ENCODE results near the gene EXOC4.

Gene EXOC4

DNA sequence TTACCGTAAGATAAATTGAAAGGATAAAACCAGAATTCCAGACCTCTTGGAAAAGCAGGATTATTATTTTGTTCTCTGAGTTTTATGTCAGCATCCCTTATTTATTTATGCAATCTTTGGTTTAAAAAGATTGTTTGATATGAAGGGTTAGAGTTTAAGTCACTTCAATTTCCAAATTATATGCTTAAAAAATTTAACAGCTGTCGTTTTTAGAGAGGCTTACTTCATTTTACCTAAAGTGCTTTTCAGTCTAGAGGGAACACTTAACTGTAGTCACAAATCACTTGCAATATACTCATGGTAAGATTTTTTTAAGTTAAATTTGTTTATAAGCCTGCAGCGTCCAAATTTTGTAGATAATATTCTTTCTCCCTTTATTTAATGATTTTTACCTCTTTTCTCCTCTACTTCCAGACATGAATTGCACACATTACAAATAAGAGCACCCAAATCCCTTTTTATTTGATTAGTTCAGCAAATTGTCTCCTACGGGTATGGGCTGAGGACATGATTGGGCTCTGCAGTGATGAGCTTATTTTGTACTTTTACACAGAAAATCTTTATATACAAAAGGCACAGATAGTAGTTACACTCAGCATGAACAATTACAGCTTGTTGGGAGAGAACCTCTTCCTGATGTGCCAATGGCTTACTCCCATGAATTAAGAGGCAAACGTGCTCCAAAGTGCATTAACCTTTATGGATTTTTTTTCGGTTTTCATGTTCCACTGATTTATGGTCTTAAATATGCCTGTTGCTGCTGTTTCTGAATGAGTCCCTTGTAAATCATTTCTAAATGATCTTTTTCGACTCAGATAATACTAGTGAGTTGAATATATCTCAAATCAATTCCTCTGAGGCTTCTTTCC is 555.0 kb downstream of the EXOC4 start:
- no peak for DNase-seq

DNA sequence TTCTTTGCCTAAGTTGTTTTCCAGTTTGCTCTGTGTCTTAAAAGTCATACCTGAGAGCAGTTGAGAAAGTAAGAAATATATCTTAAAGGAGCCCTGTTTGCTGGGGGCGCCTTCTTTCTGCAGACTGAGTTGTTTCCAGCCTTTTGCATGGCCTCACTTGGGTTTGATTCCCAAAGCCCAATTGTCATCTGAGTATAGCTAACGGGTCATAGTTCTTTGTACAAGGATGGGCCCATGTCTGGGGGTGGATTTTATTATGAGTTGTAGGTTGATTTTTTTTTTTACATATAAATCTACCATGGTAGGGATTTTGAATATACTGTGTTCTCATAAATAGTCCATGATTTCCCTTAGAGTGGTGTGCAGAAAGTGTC is 555.6 kb downstream of the EXOC4 start:
- DNase-seq = no peak

GRCh38 chr7:133812877-133813276 is 560.0 kb downstream of the EXOC4 start:
- no peak for DNase-seq

- no peak for DNase-seq
Measured at GRCh38 chr7:133815611-133816210, 562.8 kb downstream of the EXOC4 start.

DNA sequence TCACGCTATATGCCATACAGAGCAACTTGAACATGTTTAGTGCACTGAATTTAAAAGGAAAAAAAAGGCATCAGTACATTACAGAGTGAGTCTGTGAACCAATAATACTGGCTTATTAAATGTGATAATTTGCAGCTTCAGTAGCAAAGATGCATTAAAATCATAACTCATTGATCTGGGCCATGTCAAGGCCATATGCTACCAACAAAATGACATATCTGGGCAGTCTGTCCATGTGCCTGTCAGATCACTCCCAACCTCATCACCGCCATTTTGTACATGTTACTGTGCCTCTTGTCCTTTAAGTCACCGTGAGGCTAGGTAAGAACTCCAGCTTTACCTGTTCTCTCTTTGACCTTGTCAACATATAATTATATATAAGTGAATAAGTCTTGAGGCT is 566.8 kb downstream of the EXOC4 start:
- DNase-seq = no peak

DNA sequence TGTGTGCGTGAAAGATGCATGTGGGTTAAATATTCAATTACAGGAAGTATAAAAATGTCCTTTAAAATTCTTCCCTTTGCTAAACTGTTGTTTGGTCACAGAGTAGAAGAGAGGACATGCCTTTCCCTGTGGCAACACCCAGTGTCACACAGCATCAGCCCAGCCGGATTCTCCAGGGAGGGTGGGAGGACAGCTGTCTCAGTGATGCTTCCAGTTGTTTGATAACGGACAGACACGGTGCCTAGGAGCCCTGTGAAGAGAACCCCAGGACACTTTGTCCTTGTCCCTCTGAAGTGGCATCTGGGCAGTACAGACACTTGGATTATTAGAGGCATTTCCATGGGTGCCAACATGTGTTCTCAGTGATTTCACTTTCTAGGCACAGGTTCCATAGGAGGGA is 567.7 kb downstream of the EXOC4 start:
- no peak for DNase-seq

DNA sequence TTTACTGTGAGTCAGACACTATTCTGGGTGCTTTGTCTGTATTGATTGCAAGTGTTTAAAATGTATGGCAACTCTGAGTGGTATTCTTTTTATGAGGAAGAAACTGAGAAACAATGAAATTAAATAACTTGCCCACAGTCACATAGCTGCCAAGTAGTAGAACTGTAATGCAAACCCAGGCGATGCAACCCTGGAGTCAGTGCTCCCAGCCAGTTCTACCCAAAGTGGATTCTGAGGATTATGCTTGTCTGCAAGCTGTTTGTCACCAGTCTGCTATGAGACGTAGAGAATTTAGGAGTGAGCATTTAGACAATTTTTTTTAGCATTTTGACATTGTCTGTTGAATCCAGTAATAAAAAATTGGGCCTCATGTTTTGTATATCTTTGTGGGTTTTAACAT is 568.3 kb downstream of the EXOC4 start:
- no peak for DNase-seq

DNA sequence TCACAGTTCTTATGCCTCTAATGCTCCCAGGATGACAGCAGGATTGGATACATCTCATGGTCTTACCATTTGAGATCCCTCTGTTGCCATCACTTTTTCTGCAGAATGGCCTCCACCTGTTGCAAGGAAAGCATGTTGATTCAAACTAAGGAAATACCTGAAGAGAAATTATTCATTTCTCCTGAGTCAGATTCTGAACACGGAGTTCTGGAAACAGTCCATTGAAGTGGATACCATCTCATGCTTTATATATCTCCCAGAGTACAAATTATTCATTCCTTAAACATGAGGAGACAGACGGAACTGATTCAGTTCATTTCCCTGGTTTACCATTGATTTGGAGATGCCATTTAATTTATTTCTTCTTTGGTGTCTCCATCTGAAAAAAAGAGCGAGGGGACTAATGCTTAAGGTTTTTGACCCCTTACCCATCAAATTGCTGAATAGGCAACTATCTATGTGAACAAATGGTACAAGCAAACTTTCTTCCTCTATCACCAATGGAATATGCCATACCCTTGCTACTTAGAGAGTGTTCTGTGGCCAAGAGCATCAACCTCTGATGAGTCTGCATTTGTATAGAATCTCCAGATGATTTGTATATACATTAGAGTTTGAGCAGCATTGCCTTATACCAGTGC is 569.2 kb downstream of the EXOC4 start:
- DNase-seq = no peak

DNA sequence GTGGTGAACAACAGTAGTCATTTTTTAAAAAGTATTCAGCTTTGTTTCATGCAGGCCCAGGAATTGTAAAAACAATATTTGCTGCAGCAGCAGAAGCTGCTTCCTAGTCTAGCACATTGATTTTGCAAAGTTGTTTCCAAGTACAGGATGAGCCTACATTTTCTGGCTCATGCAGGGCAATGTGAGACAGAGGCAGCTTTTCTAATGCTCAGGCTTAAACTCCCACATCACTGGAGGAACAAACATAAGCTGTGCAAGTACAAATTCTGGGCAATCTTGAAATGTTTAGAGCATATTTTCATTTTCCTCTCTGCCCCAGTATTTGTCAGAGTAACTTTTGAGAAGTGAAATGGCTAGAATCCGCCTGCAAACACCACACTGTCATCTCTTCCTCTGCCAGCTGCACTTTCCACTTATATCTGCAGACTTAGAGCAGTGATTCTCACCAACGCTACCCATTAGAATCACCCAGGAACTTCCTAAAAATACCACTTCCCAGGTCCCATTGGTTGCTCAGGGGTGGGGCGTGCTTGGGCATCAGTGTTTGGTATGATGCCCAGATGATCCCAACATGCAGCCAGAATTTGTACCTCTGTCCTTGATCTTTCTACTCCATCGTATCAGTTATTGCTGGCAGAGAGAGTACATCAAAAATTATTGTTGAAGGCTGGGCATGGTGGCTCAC is 570.1 kb downstream of the EXOC4 start:
- no peak for DNase-seq

DNA sequence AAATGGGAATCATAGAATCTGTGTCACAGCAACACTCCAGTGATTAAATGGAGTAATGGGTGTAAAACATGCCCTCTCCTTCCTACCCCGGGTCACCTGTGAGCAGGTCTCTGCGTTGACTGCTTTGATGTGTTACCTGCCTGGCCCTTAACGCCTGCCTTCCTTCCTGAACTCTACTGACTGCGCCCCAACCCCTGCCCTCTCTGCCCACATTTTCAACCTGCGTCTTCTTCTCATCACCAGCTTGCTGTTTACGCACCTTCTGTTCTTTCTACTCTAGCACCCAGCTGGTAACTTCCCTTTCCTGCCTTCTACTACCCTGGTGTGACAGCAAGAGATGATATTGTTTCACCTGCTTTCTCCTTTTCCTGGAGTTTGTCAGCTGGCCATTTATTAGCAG is 571.3 kb downstream of the EXOC4 start:
- DNase-seq = no peak

DNA sequence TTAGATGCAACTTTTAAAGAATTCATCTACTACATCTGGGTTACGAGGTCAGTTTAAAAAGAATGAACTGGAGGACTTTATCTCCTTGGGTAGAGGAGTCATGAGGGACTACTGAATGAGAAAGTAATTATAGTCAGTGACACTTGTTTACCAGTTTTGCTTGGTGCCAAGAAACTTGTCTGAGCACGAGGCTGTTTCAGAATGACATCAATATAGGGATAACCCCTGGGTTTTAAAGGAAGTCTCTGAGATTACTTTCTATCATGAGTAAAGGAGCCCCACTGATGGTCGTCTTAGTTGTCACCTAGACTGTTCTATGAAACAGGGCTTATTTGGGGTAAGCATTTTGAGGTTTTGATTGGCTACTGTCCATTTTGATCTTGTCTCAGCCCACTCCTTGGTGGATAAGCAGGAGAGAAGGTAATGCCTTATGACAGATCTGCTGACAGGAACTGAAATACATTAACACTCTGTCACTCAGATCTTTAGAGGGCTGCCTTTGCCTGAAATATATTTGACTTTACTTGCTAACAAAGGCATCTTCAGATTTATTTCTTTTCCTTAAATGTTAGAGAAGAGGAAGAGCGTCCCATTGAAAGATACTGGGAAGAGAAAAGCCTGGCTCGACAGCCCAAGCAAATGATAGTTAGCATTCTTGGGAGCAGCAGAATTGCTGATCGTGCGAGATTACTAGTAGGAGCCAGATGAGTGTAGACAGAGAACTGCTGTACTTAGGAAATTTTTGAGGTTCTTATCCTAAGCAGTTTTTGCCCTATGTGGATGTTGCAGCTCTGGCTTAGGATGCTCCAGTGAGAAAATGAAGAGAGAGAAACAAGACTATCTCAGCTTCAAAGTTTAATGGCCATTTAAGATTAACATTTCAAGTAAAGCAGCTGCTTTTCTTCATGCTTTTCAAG is 575.1 kb downstream of the EXOC4 start:
- DNase-seq = no peak

- no peak for DNase-seq
Measured at GRCh38 chr7:133828906-133829305, 576.0 kb downstream of the EXOC4 start.

- DNase-seq = no peak
Measured at GRCh38 chr7:133829336-133829897, 576.5 kb downstream of the EXOC4 start.

DNA sequence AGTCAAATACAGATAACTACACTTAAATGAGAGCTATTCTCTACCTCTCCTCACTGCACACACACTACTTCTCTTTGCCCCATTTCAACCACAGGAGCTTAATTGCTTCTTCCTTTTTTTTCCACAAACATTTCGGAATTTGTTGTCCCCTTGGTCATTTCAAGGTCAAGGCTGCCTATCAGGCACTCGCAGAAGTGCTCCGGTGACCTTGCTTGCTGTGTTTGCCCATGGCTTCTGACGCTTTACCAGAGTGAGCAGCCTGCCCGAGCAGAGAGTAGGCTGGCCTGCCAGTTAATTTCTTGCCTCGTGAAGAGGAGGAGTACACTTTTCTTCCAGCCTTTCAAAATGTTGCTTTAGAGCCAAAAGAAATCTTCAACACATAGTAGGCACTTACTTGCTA is 577.2 kb downstream of the EXOC4 start:
- DNase-seq = no peak

DNA sequence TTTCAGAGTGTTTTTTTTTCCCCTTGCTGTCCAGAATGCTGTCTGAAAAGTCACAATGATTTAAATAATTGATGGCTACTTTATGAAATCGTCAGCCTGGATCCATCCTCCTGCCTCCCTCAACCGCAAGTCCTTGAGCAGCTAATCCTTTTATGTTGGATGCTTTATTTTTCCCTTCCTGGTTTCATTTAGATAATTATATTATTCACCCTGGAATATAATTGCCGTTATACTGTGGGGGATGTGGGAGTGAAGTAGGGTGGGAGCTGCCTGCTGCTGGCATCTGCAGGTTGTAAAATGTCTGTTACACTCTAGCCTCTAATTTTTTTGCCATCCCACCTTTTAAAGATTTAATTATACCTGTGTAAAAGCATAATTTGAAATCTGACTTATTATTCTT is 583.8 kb downstream of the EXOC4 start:
- DNase-seq = no peak

DNA sequence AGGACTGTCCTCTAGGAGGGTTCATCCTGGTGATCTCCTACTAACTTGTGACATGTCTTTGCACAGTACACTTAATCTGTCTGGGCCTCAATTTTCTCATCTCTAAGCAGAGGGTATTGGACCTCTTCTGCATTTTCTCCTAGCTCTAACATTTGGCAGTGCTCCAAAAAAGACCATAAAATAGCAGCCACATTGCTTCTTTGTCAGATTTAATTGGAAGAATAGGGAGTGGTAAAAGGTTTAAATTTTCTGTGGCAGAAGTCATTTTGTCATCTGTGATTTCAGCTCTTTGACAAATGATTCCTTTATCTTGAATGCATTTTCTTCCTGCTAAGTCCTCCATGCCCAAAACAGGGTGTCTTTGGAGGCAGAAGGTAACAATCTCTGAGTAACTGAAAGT is 584.3 kb downstream of the EXOC4 start:
- DNase-seq = no peak

DNA sequence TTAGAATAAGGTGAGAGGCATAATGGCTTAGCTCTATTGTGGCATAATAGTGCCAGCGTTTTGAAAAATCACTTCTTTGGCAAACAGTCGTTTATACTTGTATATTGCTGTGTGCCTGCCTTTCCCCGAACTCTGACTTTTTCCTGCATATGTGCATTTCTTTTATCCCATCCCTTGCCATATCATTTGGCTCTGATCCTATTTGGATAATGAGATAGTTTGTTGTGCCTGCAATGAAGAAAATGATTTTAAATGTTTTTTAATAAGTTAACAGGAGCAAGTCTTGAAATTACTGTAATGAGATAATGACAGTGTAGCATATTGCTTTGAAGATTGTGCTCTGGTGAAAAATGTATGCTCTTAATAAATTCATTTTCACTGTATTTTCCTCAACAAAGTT is 586.2 kb downstream of the EXOC4 start:
- no peak for DNase-seq

DNA sequence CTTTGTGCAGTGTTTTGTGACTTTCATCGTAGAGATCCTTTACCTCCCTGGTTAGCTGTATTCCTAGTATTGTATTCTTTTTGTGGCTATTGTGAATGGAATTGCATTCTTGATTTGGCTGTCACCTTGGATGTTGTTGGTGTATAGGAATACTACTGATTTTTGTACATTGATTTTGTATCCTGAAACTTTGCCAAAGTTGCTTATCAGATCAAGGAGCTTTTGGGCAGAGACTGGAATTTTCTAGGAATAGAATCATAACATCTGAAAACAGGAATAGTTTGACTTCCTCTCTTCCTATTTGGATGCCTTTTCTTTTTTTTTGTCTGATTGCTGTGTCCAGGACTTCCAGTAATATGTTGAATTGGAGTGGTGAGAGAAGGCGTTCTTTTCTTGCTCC is 590.5 kb downstream of the EXOC4 start:
- DNase-seq = no peak

DNA sequence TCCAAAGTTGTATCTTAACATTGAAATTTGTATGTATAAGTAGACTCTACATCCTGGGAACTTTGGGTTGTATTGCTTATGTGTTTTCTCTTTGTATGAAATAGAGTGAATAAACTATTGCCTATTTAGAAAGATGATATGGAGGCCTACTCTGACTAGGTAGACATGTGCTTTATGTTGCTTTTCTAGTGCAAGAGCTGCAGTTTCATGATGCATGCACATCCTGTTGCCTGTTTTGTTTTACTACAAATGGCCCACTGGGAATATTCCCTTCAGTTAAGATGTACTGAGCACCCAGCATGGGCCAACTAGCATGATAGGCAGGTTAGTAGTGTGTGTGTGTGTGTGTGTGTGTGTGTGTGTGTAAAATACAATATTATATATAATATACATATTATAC is 592.1 kb downstream of the EXOC4 start:
- DNase-seq = no peak

DNA sequence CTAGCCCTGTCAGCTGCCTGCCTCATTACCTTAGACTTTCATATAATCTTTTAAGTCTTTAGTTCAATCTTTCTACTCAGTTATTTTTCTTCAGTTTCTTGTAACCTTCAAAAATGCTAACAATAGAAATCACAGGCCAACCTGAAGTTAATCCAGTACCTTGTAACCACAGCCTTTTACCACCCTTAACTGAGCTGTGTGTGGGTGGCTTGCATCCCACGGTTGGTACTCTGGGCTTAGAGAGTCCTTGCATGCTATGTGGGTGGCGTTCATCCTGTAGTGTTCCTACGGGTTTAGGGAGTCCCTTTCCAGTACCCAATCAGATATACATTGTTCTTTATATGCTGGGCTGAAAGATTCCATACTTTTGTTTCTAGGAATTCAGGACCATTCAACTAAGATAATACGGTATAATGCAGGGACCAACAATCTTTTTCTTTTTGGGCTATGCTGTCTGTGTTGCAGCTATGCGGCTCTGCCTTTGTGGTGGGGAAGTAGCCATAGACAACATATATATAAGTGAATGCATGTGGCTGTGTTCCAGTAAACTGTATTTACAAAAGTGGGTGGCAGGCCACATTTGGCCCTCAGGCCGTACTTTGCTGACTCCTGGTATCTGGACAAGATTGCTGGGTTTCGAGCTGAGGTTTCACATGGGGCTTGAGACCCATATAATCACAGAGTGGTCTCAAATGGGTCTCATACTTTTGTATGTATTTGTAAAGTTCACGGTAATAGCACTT is 593.5 kb downstream of the EXOC4 start:
- DNase-seq = no peak

DNA sequence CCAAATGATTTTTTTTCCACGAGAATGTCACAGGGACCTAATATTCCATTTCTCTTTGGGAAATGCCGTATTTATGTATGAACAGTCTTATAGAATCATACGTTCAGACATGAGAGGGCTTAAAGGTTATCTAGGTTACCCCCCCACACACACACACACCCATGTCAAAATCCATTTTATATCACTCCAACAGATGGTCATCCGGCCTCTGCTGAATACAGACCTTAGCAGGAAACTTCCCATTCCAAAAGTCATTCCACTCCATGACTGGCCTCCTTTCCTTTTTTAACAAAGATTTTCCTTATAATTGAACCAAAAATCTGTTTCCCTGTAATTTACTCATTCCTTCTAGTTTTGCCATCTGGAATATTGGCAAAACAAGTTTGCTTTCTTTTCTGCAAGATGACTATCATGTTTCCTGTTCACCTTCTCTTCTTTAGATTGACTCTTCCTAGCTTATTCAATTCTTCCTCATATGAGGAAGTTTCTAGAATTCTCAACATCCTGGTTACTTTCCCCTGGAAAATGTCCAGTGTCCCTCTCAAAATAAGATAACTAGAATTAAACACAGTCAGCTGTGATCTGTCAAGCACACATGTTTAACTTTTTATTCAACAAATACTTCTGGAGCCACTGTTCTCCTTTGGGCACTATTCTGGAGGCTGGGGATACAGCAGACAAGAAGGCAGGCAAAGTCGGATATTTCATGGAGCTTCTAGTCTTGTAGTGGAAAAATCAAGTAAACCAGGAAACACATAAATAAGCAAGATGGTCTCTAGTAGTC is 597.8 kb downstream of the EXOC4 start:
- DNase-seq = no peak
